Transverse colon (tissue), 4 donors: ENCODE measurements around the gene KCNF1.
A peak's percentile ranks its signal among the peaks of the same experiment; 100 is the strongest.

Experiments used
- EP300 ChIP-seq: sonication (generic); formaldehyde crosslinking; IDR thresholded peaks from one replicate; pipeline ENCODE4 v1.6.1; 2017; ENCODE audit warnings: antibody characterized with exemption, low read depth
- POLR2A ChIP-seq: fragments of 450-650 bp; IDR thresholded peaks from one replicate; pipeline ENCODE4 v1.6.1; 2016; ENCODE audit warnings: antibody characterized with exemption, mild to moderate bottlenecking, moderate library complexity
- POLR2AphosphoS5 ChIP-seq, 3 donors: sonication (generic); formaldehyde crosslinking; IDR thresholded peaks; one replicate each; pipeline ENCODE4 v1.6.1; 2016; ENCODE audit warnings: antibody characterized with exemption in 3 of 3
- TF ChIP-seq, protein P1 (sequence below), 5 experiments: fragments of 200-600 bp in 3 of 5; fragments of 450-650 bp in 2 of 5; sonication (generic) in 3 of 5; IDR thresholded peaks; 1 replicate in 2 of 5; 2 replicates in 3 of 5; pipeline ENCODE4 v1.5.1; 2016 to 2017; ENCODE audit warnings: antibody characterized with exemption in 5 of 5, inconsistent platforms in 3 of 5, mild to moderate bottlenecking in 2 of 5, moderate library complexity in 1 of 5

- TF ChIP-seq, protein P1, sequence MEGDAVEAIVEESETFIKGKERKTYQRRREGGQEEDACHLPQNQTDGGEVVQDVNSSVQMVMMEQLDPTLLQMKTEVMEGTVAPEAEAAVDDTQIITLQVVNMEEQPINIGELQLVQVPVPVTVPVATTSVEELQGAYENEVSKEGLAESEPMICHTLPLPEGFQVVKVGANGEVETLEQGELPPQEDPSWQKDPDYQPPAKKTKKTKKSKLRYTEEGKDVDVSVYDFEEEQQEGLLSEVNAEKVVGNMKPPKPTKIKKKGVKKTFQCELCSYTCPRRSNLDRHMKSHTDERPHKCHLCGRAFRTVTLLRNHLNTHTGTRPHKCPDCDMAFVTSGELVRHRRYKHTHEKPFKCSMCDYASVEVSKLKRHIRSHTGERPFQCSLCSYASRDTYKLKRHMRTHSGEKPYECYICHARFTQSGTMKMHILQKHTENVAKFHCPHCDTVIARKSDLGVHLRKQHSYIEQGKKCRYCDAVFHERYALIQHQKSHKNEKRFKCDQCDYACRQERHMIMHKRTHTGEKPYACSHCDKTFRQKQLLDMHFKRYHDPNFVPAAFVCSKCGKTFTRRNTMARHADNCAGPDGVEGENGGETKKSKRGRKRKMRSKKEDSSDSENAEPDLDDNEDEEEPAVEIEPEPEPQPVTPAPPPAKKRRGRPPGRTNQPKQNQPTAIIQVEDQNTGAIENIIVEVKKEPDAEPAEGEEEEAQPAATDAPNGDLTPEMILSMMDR (IDR thresholded peaks at IDR 0.05) = no peak
- TF ChIP-seq EP300 (no peak), POLR2AphosphoS5 (IDR thresholded peaks at IDR 0.05) (peak in 1 of 3 donors; percentile 9), POLR2A (no peak)
These were observed 35.3 kb upstream of the KCNF1 start for GRCh38 chr2:10876394-10876793.
